HG03045 (cell line): ENCODE results near the gene LECT2.

Experiments used
- ATAC-seq: cut with Tn5 transposase; IDR thresholded peaks from one replicate; pipeline ENCODE4 v1.9.1; 2021; ENCODE audit warnings: mild to moderate bottlenecking, moderate library complexity; ENCODE audit not compliant: unreplicated experiment

Gene LECT2

GRCh38 chr5:135954899-135955298, at the start of gene LECT2:
TSS of gene LECT2 (minus strand) at chr5:135954983. CDS start at chr5:135954833, 150 bp downstream.
- no peak for ATAC-seq

DNA sequence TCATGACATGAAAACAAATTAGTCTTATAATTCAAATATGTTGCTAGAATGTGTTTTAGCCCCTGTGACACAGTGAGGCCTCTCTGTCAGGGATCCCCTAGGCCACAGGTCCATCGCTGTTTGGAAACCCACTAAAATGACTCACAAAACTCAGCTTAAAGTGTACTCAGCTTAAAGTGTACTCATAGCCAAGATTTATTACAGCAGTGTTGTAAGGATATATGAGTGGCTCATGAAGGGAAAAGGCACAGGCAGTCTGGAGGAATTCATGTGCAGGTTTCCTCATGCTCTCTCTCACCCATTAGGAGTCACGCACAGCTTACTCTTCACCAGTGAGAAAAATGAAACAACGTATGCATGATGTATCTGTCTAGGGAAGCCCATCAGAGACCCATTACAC, 49.7 kb upstream of the LECT2 start:
- no peak for ATAC-seq

GRCh38 chr5:136001466-136001981, 46.7 kb upstream of the LECT2 start:
- ATAC-seq = no peak

DNA sequence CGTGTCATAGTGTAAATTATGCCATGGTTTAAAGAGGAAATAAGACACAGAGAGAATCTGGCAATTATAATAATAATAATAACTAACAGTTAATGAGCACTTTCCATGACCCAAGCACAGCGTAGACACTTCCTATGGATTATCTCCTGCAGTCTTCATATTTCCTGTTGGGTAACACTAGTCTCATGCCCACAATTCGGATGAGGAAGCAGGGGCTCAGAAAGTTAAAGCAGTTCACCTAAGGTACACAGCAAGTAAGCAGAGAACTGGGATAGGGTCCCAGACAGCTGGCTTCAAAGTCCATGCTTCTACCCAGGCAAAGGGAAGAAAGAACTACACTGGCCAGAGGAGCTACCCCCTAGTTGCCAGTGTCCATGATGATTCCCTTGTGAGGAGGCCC, 46.1 kb upstream of the LECT2 start:
- ATAC-seq = no peak

DNA sequence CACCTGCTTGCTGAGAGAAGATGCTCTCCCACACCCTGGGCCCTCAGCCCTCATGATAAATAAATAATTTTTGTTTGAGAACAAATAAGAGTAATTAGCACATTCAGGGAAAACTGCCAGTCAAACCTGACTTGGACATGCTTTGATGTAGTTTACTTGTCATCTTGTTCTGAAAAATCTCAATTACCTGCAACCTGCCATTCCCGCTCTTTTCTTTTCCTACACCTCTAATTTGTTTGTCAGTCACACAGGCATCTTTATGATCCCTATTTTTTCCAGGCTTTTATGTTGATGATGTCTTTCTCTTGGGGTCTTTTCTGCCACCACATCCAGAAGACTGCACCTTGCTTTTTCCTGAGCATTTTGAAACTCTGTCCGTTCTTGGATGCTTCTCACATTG, 45.4 kb upstream of the LECT2 start:
- ATAC-seq = no peak

DNA sequence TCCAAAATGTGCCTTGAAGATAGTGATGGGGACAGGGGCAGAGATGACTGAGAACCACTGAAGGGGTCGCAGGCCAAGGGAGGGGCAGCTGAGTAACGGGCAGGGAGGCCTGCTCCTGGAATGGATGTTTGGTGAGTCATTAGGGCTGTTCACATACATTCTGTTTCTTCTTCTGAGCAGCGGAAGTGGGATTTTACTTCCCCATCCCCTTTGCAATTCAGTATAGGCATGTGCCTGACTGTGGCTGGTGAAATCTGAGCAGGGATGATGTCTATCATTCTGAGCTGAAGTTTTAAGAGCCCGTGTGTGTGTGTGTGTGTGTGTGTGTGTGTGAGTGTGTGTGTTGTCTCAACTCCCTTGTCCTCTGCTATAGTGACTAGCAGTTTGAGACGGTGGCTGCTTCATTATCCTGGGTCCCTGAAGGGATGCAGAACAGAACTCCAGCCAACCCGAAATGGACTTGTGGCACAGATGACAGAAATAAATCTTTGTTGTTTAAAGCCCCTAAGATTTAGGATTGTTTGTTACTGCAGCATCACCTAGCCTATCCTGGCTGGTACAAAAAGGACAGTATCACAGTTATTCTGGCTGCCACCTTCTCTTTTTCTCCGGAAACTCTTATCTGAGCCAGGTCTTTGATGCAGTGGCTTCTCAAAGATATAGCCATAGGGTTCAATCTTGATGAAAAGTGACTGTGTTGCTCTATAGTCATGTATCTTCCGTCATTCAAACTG, 44.8 kb upstream of the LECT2 start:
- no peak for ATAC-seq

DNA sequence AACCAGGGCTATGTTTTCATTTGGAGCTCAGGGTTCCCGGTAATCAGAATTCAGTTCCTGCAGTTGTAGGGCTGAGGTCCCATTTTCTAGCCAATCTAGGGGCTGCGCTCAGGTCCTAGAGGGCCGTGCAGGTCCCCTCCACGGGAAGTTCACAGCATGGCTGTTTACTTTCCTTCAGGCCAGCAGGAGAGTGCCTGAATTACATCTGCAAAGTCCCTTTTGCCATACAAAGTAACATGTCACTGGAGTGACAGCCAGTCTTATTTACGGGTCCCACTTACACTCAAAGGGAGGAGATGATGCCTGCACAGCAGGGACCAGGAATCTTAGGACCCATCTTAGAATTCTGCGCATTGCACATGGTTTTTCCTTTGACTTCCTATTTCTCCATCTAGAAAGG, 44.1 kb upstream of the LECT2 start:
- ATAC-seq = no peak

- no peak for ATAC-seq
Observed at GRCh38 chr5:135997673-135998335, 43.0 kb upstream of the LECT2 start.

DNA sequence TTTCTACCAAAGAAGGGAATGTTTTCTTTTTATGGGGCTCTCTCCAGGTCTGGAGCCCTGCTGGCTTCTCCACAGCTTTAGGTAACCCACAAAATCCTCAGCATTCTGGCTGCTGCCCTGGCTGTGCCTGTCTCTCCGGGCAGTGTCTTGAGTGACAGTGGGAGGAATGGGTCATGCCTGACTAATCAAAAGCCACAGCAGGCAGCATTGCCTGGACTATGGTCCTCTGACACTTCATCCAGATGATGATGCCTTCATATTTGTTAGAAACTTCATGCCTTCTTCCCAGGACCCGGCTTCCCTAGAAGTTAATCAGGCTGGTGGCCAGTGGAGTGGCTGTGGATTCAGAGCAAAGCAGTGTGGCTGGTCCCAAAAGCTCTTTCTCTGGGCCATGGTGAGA, 41.8 kb upstream of the LECT2 start:
- ATAC-seq = no peak

DNA sequence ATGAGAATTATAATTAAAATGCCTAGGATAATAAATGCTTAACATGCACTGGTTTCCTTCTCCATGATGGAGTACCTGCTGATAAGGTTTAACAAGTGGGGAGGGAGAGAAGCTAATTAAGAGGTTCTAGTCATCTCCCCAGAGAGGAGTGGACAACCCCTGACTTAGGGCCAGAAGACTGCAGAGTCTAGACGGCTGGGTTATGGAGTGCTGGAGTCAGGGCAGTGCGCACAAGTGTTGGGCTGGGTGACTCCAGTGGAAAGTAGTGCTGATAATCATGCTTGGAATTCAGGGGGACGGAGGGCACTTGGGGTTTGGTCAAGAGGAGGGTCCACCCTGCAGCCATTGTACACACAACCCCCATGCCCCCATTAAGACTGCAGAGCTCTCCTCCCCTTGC, 41.2 kb upstream of the LECT2 start:
- no peak for ATAC-seq

- ATAC-seq = no peak
Observed at GRCh38 chr5:135993880-135994636, 39.3 kb upstream of the LECT2 start.

DNA sequence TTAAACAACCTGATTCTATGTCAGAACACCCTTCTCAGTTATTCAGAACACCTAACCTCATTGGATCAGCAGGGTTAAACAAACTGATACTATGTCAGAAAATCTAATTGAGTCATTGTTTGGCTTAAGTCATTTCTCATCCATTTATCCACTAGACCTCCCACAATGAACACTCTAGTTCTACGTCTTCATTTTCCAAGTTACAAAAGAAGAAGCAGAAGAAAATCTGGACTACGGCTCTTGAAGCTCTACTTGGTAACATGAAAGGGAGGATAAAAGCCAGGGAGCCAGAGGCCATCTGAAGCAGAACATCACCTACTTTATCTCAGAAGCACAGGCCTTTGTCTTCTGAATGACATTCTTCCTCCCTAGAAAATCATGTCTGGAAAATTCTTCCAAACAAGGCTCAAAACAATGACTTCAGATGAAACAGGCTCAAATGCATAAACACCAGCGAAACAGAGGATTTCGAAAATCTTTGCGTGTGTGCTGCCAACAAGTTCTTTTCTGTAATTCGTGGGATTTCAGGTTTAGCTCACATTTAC, 38.6 kb upstream of the LECT2 start:
- no peak for ATAC-seq

GRCh38 chr5:135991429-135991828, 36.6 kb upstream of the LECT2 start:
- ATAC-seq = no peak

DNA sequence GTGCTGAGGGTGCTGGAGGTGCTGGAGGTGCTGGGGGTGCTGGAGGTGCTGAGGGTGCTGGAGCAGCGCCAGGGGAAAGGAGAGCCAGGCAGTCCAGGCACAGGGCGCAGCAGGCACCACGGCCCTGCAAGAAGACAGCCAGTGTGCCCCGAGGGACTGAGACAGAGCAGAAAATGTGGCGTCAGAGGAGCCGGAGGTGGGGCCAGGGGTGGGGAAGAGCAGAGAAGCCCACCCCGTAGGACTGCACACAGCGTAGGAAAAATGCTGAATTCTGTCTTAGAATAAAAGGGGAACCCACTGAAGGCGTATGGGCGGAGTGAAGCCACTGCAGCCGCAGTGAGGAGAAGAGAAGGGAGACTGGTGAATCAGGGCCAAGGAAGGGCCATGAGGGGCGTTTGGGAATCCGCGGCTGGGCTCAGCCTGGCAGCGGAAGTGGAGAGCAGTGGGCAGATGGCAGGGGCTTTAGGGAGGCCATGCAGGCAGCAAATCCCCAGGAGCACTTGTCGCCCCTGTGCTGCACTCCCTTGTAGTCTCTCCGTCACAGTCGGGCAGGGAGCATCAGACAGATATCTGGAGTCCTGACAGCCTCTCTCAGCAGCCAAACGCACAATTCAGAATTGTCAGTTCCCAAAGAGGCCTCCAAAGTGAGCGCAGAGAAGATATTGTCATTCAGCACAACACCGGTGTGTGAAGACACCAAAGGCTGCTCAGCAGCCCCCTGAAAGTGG, 35.9 kb upstream of the LECT2 start:
- ATAC-seq = no peak

DNA sequence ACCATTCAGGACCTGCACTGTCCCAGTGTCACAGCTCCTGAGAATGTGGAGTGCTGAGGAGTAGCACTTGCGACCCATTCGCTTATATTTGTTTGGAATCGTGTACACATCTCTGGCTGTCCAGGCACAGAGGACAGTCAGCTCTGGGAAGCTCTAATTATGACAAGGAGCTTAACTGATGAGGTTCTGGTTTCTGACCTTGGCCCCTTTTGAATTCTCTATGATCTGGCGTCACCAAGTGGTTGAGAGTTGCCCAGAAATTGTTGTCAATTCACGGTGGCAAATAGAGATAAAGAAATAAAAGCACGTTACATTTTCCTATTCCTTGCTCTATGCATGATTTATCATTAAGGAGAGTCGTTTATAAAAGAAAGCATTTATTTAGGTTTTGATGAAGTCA, 34.9 kb upstream of the LECT2 start:
- no peak for ATAC-seq

DNA sequence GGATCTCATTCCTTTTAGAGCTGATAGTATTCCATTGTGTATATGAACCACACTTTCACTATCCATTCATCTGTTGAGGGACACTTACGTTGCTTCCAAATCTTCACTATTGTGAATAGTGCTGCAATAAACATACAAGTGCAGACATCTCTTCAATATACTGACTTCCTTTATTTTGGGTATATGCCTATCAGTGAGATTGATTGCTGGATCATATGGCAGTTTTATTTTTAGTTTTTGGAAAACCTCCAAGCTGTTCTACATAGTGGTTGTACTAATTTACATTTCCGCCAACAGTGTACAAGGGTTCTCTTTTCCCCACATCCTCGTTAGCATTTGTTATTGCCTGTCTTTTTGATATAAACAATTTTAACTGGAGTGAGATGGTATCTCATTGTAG, 33.8 kb upstream of the LECT2 start:
- no peak for ATAC-seq

GRCh38 chr5:135986891-135987401, 32.2 kb upstream of the LECT2 start:
- no peak for ATAC-seq

DNA sequence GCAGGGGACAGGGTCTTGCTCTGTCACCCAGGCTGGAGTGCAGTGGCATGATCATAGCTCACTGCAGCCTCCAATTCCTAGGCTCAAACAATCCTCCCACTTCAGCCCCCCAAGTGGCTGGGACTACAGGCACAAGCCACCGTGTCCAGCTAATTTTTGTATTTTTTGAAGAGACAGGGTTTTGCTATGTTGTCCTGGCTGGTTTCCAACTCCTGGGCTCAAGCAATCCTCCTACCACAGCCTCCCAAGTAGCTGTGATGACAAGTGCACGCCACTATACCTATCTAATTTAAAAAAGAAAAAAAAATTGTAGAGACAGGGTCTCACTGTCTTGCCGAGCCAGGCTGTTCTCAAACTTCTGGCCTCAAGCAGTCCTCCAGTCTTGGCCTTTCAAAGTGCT, 31.6 kb upstream of the LECT2 start:
- ATAC-seq = no peak

GRCh38 chr5:135985951-135986350, 31.2 kb upstream of the LECT2 start:
- no peak for ATAC-seq

DNA sequence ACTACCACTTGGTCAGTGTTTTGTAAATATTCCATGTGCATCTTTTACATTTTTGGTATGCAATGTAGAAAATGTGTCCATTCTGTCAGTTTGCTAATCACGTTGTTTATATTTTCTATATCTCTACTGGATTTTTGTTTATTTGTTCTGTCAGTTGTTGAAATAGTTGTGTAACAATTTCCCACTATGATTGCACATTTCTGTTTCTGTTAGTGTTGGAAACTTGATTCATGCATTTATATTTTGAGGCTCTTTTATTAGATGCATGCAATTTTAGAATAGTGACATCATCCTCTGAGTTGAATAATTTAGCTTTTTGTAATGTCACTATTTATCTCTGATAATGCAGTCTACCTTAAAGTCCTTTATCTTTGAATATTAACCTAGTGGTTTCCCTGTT, 25.8 kb upstream of the LECT2 start:
- ATAC-seq = no peak

GRCh38 chr5:135979510-135979909, 24.7 kb upstream of the LECT2 start:
- ATAC-seq = no peak
